GM18499 (cell line): ENCODE measurements around the gene ARHGAP4.

Source experiments
- ATAC-seq: cut with Tn5 transposase; IDR thresholded peaks from one replicate; pipeline ENCODE4 v1.9.1; 2021; ENCODE audit warnings: moderate number of reproducible peaks; ENCODE audit not compliant: insufficient read depth, unreplicated experiment

Gene ARHGAP4

GRCh38 chrX:153964105-153964504 lies 38.0 kb upstream of the ARHGAP4 start:
- no peak for ATAC-seq

DNA sequence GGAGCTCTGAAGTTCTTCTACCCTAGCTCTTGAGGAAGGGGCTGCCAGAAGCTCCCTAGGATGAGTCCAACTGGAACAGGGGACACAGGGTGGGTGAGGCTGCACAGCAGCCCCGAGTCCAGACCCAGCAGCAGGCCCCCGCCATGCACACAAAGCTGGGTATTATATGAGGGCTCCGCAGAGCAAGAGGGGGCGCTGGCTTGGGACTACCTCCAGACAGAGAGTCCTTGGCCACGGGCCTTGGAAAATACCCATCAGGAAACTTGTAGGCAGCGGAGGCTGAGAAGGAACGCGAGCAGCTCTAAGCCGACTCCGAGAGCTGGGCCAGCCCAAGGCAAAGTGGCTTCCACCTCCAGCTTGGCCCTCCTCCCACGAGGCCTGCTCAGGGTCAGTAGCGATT lies 37.5 kb upstream of the ARHGAP4 start:
- no peak for ATAC-seq

- no peak for ATAC-seq
These were observed 35.2 kb upstream of the ARHGAP4 start for GRCh38 chrX:153961292-153961691.

GRCh38 chrX:153960786-153961185 lies 34.7 kb upstream of the ARHGAP4 start:
- no peak for ATAC-seq

- no peak for ATAC-seq
These were observed 34.0 kb upstream of the ARHGAP4 start for GRCh38 chrX:153960077-153960476.

GRCh38 chrX:153959649-153960048 lies 33.6 kb upstream of the ARHGAP4 start:
- ATAC-seq: no peak

DNA sequence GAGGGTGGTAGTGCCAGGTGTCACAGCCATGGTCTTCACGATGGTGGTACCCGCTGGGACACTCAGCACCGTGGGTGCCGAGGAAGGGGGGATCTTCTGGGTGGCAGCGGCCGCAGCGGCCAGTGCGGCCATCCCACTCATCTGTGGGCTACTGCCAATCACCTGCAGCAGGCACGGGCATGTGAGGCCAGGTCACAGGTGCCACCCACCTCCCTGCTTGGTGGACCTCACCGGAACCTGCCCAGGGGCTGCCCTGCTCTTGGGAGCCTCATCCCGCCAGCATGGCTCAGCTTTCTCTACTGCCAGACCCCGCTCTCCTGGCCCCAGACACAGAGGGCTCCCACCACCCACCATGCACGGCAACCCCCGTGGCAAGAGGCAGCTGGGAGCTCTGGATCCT lies 32.5 kb upstream of the ARHGAP4 start:
- no peak for ATAC-seq

GRCh38 chrX:153957224-153957623 lies 31.2 kb upstream of the ARHGAP4 start:
- ATAC-seq: no peak

DNA sequence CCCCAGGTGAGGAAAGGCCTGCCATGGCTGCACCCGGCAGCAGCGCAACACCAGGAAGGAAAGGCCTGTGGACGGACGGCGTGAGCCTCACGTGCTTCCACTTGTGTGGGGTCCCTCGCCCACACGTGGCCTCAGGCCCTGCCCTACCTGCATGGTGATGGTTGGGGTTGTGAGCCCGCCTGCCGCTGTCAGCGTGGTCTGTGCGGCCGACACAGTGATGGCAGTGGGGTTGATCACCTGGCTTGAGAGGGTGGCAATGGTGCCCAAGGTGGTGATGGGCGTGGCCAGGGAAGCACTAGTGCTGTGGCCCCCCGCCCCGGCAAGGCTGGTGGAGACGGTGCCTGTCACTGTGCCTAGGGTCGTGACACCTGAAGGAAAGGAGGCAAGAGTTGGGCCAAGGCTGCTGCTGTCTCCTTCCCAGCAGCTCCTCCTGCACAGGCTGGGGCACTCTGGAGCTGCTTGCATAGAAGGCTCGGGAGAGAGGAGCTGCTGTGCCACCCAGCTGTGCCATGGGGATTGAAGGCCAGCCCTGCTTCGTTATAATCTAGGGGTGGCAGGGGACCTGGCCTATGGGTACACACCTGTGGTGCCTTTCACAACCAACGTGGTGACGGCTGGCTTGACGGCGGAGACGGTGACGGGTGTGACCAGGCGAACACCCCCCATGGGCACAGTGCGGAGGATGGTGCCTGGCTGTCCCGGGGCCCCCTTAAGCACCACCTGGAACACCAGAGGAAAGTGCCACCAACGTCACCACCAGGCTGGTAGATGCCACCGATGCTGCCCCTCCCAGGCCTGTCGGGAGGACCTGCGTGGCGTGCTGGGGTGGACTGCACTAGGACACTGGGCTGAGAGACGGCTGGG lies 30.2 kb upstream of the ARHGAP4 start:
- no peak for ATAC-seq

DNA sequence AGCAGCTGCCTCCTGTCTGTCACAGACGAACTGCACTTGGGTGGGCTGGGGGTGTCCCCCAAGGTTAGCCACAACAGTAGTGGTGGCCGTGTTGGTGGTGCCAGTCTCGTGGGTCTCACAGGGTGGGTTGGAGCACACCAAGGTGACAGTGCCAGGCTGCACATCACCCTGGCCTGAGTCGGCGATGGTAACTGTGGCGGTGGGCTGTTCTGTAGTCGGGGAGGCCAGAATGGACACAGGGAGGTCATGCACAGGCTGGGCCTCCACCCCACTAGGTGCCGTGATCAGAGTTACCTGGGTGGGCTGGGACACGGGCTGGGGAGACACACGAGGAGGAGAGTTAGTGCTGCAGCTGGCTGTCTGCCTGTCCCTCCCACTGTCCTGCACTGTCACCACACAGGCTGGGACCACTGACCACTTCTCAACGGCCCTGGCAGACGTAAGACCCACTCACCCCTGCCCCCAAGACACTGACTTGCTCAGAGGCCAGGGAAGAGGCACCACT lies 29.2 kb upstream of the ARHGAP4 start:
- ATAC-seq: no peak

DNA sequence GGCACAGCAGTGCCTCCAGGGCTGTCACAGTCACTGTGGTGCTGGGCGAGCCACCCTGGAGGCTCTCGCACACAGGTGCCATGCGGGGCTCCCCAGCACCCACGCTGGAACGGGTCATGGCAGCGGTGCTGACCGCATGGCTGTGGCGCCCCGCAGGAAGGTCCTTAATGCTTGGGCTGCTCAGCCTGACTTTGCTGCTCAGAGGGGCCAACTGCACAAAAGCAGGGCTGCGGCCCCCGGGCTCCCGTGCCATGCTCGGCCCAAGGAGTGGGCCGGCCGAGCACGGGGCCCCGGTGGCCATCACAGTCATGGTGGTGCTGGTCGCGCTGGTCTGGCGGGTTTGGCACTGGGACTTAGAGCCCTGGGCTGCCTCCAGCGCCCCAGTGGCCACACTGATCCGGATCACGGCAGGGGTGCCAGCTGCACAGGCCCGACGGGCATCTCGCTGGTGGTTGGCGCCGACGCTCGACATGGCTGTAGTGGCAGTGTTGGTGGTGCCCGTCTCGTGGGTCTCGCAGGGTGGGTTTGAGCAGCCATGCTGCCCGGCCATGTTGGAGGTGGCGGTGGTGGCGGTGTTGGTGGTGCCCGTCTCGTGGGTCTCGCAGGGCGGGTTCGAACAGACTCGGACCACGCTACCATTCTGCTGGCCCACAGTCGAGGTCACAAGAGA lies 28.6 kb upstream of the ARHGAP4 start:
- ATAC-seq: no peak

DNA sequence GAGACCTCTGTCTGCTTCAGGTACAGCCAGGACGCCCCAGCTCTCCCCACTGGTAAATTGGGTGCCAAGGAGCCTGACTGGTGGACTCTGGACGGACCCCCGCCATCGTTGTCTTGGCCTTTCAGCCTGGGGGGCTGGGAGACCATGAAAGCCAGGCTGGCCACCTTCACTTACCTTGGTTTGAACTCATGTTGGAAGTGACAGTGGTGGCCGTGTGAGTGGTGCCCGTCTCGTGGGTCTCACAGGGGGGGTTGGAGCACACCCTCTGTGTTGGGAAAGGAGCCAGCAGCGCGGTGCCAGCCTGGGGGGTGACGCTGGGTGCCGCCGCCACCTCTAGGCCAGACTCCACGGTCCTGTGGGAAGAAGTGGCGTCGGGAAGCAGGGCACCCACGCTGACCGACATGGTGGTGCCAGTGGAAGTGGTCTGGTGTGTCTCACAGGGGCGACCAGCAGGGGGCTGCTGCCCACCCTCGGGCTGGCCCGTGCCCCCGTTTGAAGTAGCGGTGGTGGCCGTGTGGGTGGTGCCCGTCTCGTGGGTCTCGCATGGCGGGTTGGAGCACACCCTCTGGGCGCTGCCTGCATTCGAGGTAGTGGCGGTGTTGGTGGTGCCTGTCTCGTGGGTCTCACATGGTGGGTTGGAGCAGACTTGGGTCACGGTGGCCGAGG lies 28.0 kb upstream of the ARHGAP4 start:
- no peak for ATAC-seq

DNA sequence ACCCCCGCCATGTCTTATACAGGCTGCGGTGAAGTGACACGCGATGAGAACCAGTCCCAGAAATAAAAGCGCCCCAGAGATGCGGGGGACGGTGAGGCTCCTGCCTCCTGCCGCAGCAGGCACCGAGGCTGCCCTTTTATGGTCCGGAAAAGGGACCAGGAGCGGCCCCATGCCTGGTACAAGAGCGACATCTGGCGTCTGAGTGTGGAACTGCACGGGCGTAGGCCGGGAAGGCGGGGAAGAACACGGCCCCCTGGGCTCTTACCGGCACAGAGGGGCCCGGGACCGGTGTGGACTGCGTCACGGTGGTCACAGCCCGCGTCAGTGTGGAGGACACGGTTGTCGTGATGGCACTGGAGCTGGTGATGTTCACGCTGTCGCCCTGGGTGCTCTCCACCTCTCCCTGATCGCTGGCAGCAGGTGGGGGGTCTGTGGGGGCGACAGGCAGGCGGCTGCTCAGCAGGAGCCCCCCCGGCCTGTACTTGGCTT lies 27.3 kb upstream of the ARHGAP4 start:
- no peak for ATAC-seq

- ATAC-seq: no peak
These were observed 26.4 kb upstream of the ARHGAP4 start for GRCh38 chrX:153952373-153953026.

DNA sequence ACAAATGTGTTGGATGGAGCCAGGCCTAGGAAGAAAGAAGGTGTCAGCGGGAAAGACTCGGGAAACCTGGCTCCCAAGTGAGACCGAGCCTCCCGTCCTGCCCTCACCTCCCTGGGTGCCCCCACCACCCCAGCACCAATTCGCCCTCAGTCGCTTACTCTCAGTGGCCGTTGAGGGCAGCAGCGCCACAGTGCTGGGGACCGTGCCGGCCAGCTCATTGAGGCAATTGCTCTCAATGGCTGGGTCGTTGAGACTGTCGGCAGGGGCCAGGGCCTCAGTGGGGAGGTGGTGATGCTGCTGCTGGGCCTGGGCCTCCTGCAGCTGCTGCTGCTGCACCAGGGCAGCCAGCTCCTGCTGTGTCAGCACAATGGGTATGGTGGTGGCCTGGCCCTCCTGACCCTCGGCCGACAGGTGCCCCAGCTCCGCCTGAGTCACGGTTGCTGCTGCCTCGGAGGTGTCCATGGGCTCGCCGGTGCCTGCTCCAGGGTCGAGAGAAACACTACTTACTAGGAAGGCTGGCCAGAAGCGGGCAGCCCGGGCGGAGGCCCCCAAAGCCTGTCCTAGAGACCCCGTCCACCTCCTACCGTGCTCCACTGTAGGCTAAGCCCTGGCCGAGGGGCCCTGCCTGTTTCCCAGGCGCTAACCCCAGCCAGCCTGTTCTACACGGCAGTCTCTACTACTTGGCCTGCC lies 25.8 kb upstream of the ARHGAP4 start:
- no peak for ATAC-seq

DNA sequence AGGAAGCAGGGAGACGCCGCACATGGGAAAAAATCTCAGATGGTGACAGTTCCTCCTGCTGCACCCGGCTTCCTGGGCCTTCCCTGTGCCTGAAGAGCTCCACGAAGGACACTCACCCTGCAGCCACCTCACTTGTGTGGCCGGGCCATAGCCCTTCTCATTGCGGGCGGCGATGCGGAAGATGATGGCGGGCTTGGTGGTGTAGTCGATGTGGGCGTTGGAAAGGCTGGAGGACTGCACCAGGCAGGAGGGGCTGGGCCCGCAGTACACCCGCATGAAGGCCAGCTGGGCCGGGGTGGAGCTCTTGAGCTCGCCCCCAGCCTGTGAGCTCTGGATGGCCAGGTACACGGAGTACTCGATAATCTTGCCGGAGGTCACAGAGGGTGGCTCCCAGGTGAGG lies 24.1 kb upstream of the ARHGAP4 start:
- ATAC-seq: no peak

- ATAC-seq: no peak
These were observed 23.1 kb upstream of the ARHGAP4 start for GRCh38 chrX:153948847-153949805.

- ATAC-seq: no peak
These were observed 22.0 kb upstream of the ARHGAP4 start for GRCh38 chrX:153948002-153948466.
